Body of pancreas (tissue), 4 donors: Measurements from ENCODE around the gene TVP23C. TPM values are rescaled to one million over a fixed set of nuclear protein-coding genes. Genes with fewer than 3 reads are reported as not detected.

ENCODE experiments used
- ATAC-seq: fragments of 150-250 bp; one replicate; pipeline ENCODE4 v1.9.1; 2016
- DNase-seq, 4 donors: peaks; one replicate each; pipeline ENCODE4 v3.0.0-alpha.2; 2019
- H3K27ac ChIP-seq, 4 donors: fragments of 200-600 bp; sonication (generic); 1 replicate in 3 of 4; 2 replicates in 1 of 4; pipeline versions ENCODE4 v1.5.1 to v1.6.1; 2016 to 2019; ENCODE audit warnings: mild to moderate bottlenecking in 1 of 4, mixed read lengths in 1 of 4, moderate library complexity in 1 of 4
- H3K27me3 ChIP-seq, 2 donors: fragments of 200-600 bp; sonication (generic); one replicate each; pipeline ENCODE4 v1.6.0; 2016; ENCODE audit warnings: mild to moderate bottlenecking in 1 of 2
- H3K36me3 ChIP-seq, 2 donors: fragments of 200-600 bp; sonication (generic); replicated peaks in 1 of 2; 2 replicates each; pipeline ENCODE4 v1.5.1; 2016; ENCODE audit warnings: low read depth in 2 of 2; ENCODE audit not compliant: insufficient read depth in 1 of 2
- H3K4me1 ChIP-seq: fragments of 200-600 bp; sonication (generic); one replicate; pipeline ENCODE4 v1.6.0; 2016
- H3K4me3 ChIP-seq, 2 donors: fragments of 200-600 bp; sonication (generic); 1 replicate in 1 of 2; 2 replicates in 1 of 2; pipeline ENCODE4 v1.5.1; 2016 to 2019
- H3K9me3 ChIP-seq, 3 donors: fragments of 200-600 bp; sonication (generic); 1 replicate in 2 of 3; 2 replicates in 1 of 3; pipeline ENCODE4 v1.5.1; 2016
- POLR2A ChIP-seq, 3 donors: fragments of 450-650 bp; IDR thresholded peaks; one replicate each; pipeline ENCODE4 v1.6.1; 2016; ENCODE audit warnings: antibody characterized with exemption in 3 of 3, mild to moderate bottlenecking in 2 of 3
- WGBS, 2 donors: methylation state at CpG; one replicate each; pipeline ENCODE4 v1.1.5; 2017; 5-methylcytosine and 5-hydroxymethylcytosine counted together
- intact Hi-C: fragments of 100-400 bp; cut with DNase I; formaldehyde crosslinking; loops from one replicate; pipeline ENCODE4 v1.15.1; 2023
- total RNA-seq, 2 donors: library from RNA; depleted of rRNA; stranded (reverse); fragments of >200 nt; gene quantifications; one replicate each; pipeline ENCODE4 v1.1.0, GENCODE V29; 2016
- TF ChIP-seq, protein P1 (sequence below), 7 experiments: fragments of 450-650 bp in 4 of 7; fragments of 200-600 bp in 3 of 7; sonication (generic) in 3 of 7; IDR thresholded peaks; one replicate each; pipeline ENCODE4 v1.5.1; 2016 to 2019; ENCODE audit warnings: antibody characterized with exemption in 7 of 7

Gene TVP23C
- total RNA-seq, 2 donors from 2014 or later = 31.4 to 53.7 TPM

DNA sequence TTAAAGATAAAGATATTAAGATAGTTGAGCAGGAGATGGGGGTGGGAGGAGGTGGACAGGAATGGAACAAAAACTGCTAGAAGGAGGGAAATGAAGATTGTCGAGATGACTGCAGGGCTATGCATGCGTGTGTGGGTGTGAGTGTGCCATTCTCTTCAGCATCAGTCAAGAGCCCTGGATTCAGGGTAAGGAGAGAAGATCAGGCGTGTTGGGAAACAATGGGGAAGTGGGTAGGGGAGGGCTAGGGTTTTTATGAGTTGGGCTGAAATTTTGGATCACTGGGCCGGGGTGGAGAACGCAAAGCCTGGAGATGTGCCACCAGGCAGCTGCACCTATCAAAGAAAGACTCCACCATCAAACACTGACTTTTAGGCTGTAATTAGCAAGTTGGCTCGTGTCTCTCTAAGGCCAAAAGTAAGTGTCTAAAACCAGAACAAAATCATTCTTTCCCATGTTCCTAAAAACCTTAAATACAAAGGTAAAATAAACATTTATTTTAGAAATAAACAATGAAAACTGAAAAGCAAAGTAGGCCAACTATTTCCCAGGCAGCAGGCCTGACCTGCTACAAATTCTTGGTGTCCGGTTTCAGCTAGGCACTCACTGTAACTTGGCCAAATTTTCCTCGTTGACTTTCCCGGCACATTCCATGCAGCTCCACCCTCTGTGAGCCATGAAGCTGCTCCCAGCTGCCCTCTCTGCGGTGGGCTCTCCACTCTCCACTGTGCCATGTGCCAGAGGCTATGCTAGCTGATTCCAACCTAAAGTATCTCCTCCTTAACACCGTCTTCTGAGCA, 100.1 kb downstream of the TVP23C start:
- peaks cover 13% of the 10 kb centered on the region for H3K4me1 ChIP-seq
- H3K36me3 ChIP-seq = no peaks in the 10 kb centered on the region
- TF ChIP-seq, protein P1, sequence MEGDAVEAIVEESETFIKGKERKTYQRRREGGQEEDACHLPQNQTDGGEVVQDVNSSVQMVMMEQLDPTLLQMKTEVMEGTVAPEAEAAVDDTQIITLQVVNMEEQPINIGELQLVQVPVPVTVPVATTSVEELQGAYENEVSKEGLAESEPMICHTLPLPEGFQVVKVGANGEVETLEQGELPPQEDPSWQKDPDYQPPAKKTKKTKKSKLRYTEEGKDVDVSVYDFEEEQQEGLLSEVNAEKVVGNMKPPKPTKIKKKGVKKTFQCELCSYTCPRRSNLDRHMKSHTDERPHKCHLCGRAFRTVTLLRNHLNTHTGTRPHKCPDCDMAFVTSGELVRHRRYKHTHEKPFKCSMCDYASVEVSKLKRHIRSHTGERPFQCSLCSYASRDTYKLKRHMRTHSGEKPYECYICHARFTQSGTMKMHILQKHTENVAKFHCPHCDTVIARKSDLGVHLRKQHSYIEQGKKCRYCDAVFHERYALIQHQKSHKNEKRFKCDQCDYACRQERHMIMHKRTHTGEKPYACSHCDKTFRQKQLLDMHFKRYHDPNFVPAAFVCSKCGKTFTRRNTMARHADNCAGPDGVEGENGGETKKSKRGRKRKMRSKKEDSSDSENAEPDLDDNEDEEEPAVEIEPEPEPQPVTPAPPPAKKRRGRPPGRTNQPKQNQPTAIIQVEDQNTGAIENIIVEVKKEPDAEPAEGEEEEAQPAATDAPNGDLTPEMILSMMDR (IDR thresholded peaks at IDR 0.05) = no peak
- no peak for TF ChIP-seq POLR2A (IDR thresholded peaks at IDR 0.05)
- WGBS, 2 donors = 63 to 76% methylated on average over 11 of the region's 11 CpGs
- peak; percentile 79 for ATAC-seq
- H3K27me3 ChIP-seq = no peaks in the 10 kb centered on the region
- H3K27ac ChIP-seq = peak overlapping the region in 3 of 4 donors; percentile 48 to 64 (median 57)
- peak in 3 of 4 donors; percentile 29 to 50 (median 46) for DNase-seq
- H3K4me3 ChIP-seq = no peak overlapping the region
- intact Hi-C loops = no loop called here
- H3K9me3 ChIP-seq = no peaks in the 10 kb centered on the region

DNA sequence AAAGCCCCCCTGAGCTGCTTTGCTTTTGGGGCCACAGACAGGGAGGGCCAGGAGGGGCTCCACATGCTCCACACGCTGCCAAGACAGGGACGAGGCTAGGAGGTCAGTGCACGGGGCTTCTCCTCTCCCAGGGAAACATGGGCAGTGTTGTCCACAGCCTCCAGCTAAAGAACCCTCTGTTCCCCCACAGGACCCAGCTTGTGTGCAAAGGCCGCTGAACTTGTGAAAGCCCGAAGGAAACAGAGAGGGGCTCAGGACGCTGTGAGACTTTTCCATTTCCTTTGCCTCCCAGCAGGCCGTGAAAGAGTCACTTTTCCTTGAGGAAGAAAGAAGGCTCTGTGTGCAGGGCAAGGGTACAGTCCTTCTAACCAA, 105.6 kb downstream of the TVP23C start:
- Histone ChIP-seq H3K36me3 (no peaks in the 10 kb centered on the region), H3K4me3 (no peak overlapping the region), H3K27me3 (no peaks in the 10 kb centered on the region), H3K4me1 (peaks cover 17% of the 10 kb centered on the region), H3K9me3 (no peaks in the 10 kb centered on the region), H3K27ac (peak overlapping the region; percentile 41 to 68 (median 58))
- no peak for ATAC-seq
- TF ChIP-seq POLR2A (IDR thresholded peaks at IDR 0.05) = no peak
- intact Hi-C loops = no loop called here
- no peak for DNase-seq
- 79 to 81% methylated on average over 6 to 7 of the region's 7 CpGs for WGBS, 2 donors

DNA sequence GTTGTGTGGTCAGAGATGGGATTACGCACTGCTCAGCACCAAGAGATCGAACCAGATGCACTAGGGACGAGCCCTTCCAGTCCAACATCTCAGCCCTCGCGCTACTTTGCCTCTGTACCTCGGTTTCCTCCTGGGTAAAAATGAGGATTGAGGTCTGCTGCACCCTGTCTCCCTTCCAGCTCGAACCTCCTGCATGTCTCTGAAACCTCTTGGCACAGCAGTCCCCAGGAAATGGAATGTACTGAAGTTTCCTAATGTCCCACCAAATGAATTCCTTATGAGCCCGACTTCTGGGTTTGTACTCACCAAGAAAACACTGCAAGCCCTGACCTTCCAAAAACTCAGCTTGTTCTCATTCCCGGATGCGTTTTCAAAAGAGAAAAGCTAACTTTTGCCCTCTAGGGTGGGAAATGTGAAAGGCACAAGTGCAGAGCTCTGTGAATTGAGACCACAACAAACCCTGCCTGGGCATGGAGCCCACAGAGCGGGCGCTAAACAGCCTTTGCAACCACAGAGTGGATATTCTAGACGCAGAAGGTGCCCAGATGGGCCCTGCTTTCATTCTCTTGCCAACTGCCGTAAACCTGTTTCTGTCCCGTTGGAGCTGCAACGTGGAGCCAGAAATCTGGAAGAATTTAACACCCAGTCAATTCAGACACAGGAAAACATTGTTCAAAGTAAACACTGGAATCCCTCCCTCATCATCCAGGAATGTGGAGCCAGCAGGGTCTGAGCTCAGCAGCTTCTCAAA, 106.1 kb downstream of the TVP23C start:
- H3K4me1 ChIP-seq = peaks cover 17% of the 10 kb centered on the region
- intact Hi-C loops = no loop called here
- H3K27me3 ChIP-seq = no peaks in the 10 kb centered on the region
- no peak overlapping the region for H3K4me3 ChIP-seq
- no peaks in the 10 kb centered on the region for H3K9me3 ChIP-seq
- 70 to 77% methylated on average over 16 of the region's 16 CpGs for WGBS, 2 donors
- peak; percentile 71 for ATAC-seq
- no peaks in the 10 kb centered on the region for H3K36me3 ChIP-seq
- DNase-seq = peak; percentile 25 to 50 (median 48)
- H3K27ac ChIP-seq = peak overlapping the region; percentile 16 to 68 (median 58)
- TF ChIP-seq, protein P1 (IDR thresholded peaks at IDR 0.05) = peak in 2 of 7 experiments; percentile 18 to 24
- TF ChIP-seq POLR2A (IDR thresholded peaks at IDR 0.05) = peak in 1 of 3 donors; percentile 12

DNA sequence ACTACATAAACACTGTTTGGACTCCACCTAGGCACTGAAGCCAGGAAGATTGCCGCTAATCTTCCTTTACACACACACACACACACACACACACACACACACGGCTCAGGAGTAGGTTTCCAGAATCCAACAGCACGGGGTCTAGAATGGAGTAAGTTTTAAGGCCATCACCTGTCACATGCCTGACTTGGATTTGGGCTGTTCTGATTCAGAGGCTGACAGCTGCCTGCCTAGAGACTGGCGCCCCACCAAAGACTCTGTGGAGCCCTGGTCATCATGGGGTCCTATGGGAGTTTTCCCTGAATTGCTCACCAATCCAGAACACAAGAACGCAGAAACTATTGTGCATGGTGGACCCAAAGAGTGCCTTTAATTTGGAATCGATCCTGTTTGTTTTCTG, 106.8 kb downstream of the TVP23C start:
- no peak for DNase-seq
- H3K27ac ChIP-seq = peak overlapping the region; percentile 16 to 68 (median 58)
- H3K36me3 ChIP-seq = no peaks in the 10 kb centered on the region
- intact Hi-C loops = no loop called here
- WGBS, 2 donors = 89 to 90% methylated on average over 6 of the region's 6 CpGs
- H3K9me3 ChIP-seq = no peaks in the 10 kb centered on the region
- peaks cover 17% of the 10 kb centered on the region for H3K4me1 ChIP-seq
- ATAC-seq = no peak
- H3K27me3 ChIP-seq = no peaks in the 10 kb centered on the region
- H3K4me3 ChIP-seq = no peak overlapping the region
- TF ChIP-seq, protein P1 (IDR thresholded peaks at IDR 0.05) = no peak
- TF ChIP-seq POLR2A (IDR thresholded peaks at IDR 0.05) = no peak

DNA sequence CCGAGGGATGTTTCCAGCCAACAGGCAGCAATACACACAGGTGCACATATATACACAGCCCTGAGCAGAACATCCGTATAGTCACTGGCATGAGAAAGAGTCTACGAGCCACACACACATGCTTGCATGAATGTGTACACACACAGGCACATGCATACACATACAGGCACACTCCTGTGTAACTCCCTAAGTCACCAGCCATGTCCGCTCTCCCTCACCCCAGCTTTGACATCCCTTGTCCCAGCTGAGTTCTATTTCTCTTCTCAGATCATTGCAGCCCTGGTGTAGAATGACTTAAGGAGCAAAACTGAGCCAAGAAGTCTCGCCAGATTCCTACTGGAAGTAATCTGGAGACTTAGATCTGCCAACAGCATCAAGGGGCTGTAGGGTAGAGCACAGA, 108.9 kb downstream of the TVP23C start:
- Histone ChIP-seq H3K4me1 (peaks cover 17% of the 10 kb centered on the region), H3K4me3 (no peak overlapping the region), H3K36me3 (no peaks in the 10 kb centered on the region), H3K27me3 (no peaks in the 10 kb centered on the region), H3K9me3 (no peaks in the 10 kb centered on the region), H3K27ac (no peak overlapping the region)
- intact Hi-C loops = no loop called here
- DNase-seq (no peak), ATAC-seq (no peak)
- WGBS, 2 donors = 95 to 100% methylated on average over 3 to 5 of the region's 5 CpGs
- TF ChIP-seq POLR2A (IDR thresholded peaks at IDR 0.05) = no peak
- TF ChIP-seq, protein P1 (IDR thresholded peaks at IDR 0.05) = no peak
